GM12878 (cell line): ENCODE results near the gene RGL1.

ENCODE experiments used
- CEBPB ChIP-seq, 2 experiments: fragments of 150-350 bp in 1 of 2; IDR thresholded peaks; 2 replicates each; pipeline ENCODE4 v1.6.1; 2012 to 2014; ENCODE audit warnings: low read depth in 2 of 2, low read length in 2 of 2, borderline replicate concordance in 1 of 2, inconsistent platforms in 1 of 2
- CTCF ChIP-seq, 3 experiments: IDR thresholded peaks in 2 of 3; conservative IDR thresholded peaks in 1 of 3; 2 replicates each; pipeline ENCODE4 v1.5.1; 2011; ENCODE audit warnings: low read depth in 3 of 3, low read length in 3 of 3, mild to moderate bottlenecking in 3 of 3, control low read depth in 2 of 3, moderate library complexity in 2 of 3, inconsistent platforms in 1 of 3, mixed read lengths in 1 of 3; ENCODE audit not compliant: control insufficient read depth in 2 of 3, insufficient read depth in 1 of 3; ENCODE audit errors: extremely low read depth in 1 of 3
- CUX1 ChIP-seq: IDR thresholded peaks from 2 replicates; pipeline ENCODE4 v1.6.1; 2012; ENCODE audit warnings: improper control_type of control experiment, low read depth, low read length; ENCODE audit not compliant: insufficient replicate concordance
- EZH2 ChIP-seq: IDR thresholded peaks from 2 replicates; pipeline ENCODE4 v1.6.1; 2012; ENCODE audit warnings: low read depth, mild to moderate bottlenecking, control low read depth, inconsistent platforms, low read length, borderline replicate concordance; ENCODE audit not compliant: control insufficient read depth
- HDAC2 ChIP-seq: fragments of 200-600 bp; sonication (generic); IDR thresholded peaks from 2 replicates; pipeline ENCODE4 v1.6.1; 2017
- JUND ChIP-seq: IDR thresholded peaks from 2 replicates; pipeline ENCODE4 v1.6.1; 2012; ENCODE audit warnings: low read depth, mild to moderate bottlenecking, low read length, improper control_type of control experiment, moderate library complexity
- MTA3 ChIP-seq: IDR thresholded peaks from 2 replicates; pipeline ENCODE4 v1.6.1; 2012; ENCODE audit warnings: low read length, inconsistent platforms, borderline replicate concordance
- NRF1 ChIP-seq: conservative IDR thresholded peaks from 2 replicates; pipeline ENCODE4 v1.6.1; 2011; ENCODE audit warnings: mild to moderate bottlenecking, low read depth, low read length, improper control_type of control experiment
- POLR2AphosphoS5 ChIP-seq: IDR thresholded peaks from 2 replicates; pipeline ENCODE4 v1.6.1; 2011; ENCODE audit warnings: mild to moderate bottlenecking, low read length, inconsistent platforms
- SPI1 ChIP-seq: IDR thresholded peaks from 2 replicates; pipeline ENCODE4 v1.6.1; 2011; ENCODE audit warnings: low read depth, mild to moderate bottlenecking, low read length, moderate library complexity, borderline replicate concordance; ENCODE audit not compliant: insufficient read depth
- SUZ12 ChIP-seq: fragments of 200-600 bp; sonication (generic); IDR thresholded peaks from one replicate; pipeline ENCODE4 v1.6.1; 2018; ENCODE audit warnings: antibody characterized with exemption, mild to moderate bottlenecking; ENCODE audit not compliant: unreplicated experiment
- USF2 ChIP-seq: IDR thresholded peaks from 2 replicates; pipeline ENCODE4 v1.6.1; 2011; ENCODE audit warnings: low read depth, low read length, improper control_type of control experiment, borderline replicate concordance
- ZBTB11 ChIP-seq: fragments of 450-650 bp; formaldehyde crosslinking; IDR thresholded peaks from 2 replicates; pipeline ENCODE4 v1.5.0; 2022; ENCODE audit warnings: mild to moderate bottlenecking, missing genetic modification characterization

GRCh38 chr1:183914276-183914675 lies 109.4 kb downstream of the RGL1 start:
- TF ChIP-seq USF2, result no peak
- TF ChIP-seq NRF1, result no peak
- TF ChIP-seq CTCF (IDR thresholded peaks at IDR 0.05 in 2 of 3, conservative IDR thresholded peaks at IDR 0.05 in 1 of 3; ENCODE audit: control insufficient read depth in 2 of 3, extremely low read depth in 1 of 3, insufficient read depth in 1 of 3, low read depth in 3 of 3, low read length in 3 of 3), result no peak
- TF ChIP-seq CEBPB (IDR thresholded peaks at IDR 0.05; ENCODE audit: borderline replicate concordance in 1 of 2, low read depth in 2 of 2, low read length in 2 of 2), result no peak
- no peak for TF ChIP-seq POLR2AphosphoS5
- no peak for TF ChIP-seq CUX1
- no peak for TF ChIP-seq JUND
- no peak for TF ChIP-seq SPI1
- TF ChIP-seq MTA3, result no peak
- TF ChIP-seq HDAC2, result no peak
- TF ChIP-seq ZBTB11, result no peak
- TF ChIP-seq SUZ12, result no peak
- TF ChIP-seq EZH2, result no peak
